GM19351 (cell line): ENCODE results near the gene MYOF.
"Not testable (repeated sequence)": the region's sequence is repeated elsewhere in the genome, so short reads cannot be mapped to it uniquely, and the experiment has no call there.

Source experiments
- ATAC-seq: cut with Tn5 transposase; IDR thresholded peaks from one replicate; pipeline ENCODE4 v1.9.1; 2021; ENCODE audit warnings: mild to moderate bottlenecking, moderate library complexity; ENCODE audit not compliant: unreplicated experiment

MYOF gene

GRCh38 chr10:93485690-93486089 is 3.6 kb upstream of the MYOF start:
- no peak for ATAC-seq

- no peak for ATAC-seq
Observed at GRCh38 chr10:93481637-93482144, 443 bp downstream of the MYOF start.

GRCh38 chr10:93478873-93479272 is 3.3 kb downstream of the MYOF start:
- no peak for ATAC-seq

GRCh38 chr10:93476756-93477155 is 5.4 kb downstream of the MYOF start:
- no peak for ATAC-seq

- no peak for ATAC-seq
Observed at GRCh38 chr10:93475871-93476270, 6.3 kb downstream of the MYOF start.

- ATAC-seq, result no peak
Observed at GRCh38 chr10:93475227-93475626, 6.9 kb downstream of the MYOF start.

DNA sequence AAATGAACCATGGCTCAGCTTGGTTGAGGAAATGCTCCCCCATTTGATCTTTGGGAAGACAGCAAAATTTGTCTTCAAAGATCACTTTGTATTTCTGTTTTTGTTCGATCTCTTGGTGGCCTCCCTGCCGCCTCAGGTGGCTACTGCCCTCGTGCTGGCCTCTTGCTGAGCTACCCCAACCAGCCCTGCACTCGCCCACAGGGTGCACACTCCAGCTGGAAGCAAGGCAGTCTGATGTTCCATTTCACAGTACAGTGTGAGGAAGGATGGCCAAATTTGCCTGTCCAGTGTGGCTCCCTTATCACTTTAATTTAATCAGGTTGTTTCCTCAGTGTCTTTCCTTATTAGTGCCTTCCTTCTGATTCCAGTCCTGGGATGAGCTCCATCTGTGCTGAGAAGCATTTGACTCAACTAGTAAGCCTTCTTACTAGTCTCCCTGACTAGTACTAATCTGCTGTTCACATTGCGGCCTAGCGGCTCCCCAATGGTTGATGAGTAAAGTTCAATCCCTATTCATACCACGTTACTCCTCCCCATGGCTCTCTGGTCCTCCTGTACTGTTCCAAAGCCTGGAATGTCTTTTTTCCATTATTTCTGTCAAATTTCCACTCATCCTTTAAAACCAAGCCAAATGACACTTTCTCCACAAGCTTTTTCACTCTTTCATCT is 8.2 kb downstream of the MYOF start:
- ATAC-seq, result no peak

- no peak for ATAC-seq
Observed at GRCh38 chr10:93473161-93473560, 9.0 kb downstream of the MYOF start.

DNA sequence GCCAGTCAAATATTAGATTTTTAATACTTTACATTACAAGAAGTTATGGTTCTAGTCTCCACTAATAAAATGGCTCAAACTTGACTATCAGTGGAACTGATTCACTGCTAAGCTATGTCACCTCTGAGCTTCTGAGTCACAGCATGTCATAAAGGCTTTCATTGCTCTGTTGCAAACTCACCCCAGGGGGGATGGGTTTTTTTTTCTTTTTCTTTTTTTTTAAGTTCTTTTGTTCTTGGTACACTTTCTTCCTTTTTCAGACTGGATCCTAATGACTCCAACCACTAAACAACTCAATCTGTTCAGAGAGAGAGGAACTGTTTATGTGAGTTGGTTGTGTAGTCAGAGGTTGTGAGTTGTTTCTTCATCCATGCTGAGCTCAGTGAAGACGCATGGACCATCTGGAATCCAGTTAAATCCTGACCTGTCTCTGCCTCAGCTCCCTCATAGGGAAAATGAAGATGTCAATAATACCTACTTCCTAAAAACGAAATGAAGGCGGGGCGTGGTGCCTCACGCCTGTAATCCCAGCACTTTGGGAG is 11.0 kb downstream of the MYOF start:
- no peak for ATAC-seq

GRCh38 chr10:93469454-93469853 is 12.7 kb downstream of the MYOF start:
- no peak for ATAC-seq

GRCh38 chr10:93468461-93469213 is 13.5 kb downstream of the MYOF start:
- ATAC-seq, result no peak

- ATAC-seq, result not testable (repeated sequence)
Observed at GRCh38 chr10:93467635-93468034, 14.5 kb downstream of the MYOF start.

DNA sequence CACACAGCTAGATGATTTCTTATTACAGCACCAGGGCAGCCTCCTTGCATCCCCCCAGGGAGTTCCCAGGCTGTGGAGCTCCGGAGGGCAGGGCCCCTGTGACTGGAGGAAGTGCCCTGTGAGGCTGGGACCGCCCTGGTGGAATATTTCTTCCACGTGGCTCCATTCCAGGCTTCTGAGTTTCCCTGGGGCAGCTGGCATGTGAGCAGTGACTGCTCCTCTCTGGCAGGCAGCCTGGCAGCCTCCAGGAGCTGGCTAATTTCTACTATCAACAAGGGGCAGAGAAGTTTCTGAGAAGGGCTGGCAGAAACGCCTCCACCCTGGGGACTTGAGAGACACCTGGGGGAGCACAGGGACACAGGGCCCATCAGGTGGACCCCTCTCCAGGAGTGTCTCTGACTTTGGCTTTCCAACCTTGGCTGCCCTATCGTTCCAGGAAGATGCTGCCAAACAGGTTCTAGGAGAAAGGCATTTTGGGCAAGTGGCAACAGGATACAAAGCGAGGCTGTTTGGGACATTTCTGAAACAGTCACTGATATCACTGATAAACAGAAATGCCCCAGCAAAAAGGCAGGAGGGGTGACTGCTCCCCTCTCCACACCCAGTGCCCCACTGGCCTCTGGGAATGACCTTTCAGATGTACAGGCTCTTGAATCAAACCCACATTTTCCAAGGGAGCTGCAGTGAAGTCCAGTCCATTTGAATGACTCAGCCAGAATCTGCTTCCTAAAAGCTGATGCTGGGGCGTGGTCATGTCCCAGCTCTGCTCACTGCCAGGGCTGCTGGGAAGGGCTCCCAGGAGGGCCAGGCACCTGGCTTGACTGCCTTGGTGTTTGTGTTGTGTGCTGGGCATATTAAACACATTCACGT is 16.1 kb downstream of the MYOF start:
- ATAC-seq, result no peak

- no peak for ATAC-seq
Observed at GRCh38 chr10:93464776-93465388, 17.3 kb downstream of the MYOF start.

DNA sequence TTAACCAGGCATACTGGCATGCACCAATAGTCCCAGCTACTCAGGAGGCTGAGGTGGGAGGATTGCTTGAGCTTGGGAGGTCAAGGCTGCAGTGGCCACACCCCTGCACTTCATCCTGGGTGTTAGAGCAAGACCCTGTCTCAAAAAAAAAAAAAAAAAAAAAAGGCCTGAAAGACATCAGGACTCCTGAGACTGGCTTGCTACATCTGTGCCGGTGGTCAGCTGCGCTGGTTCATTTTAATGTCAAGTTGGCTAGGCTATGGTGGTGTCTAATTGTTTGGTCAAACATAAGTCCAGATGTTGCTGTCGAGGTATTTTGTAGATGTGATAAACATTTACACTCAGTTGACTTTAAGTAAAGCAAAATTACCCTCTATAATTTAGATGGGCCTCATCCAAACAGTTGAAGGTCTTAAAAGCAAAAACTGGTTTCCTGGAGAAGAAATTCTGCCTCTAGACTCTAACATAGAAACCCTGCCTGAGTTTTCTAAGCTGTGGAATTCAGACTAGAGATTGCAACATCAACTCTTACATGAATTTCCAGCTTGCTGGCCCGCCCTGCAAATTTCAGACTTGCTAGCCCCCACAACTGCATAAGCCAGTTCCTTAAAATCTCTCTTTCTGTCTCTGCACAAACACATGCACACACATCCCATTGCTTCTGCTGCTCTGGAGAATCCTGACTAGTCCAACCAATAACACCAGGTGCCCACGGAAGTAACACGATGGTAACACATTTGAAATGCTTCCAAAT is 18.2 kb downstream of the MYOF start:
- ATAC-seq, result no peak

DNA sequence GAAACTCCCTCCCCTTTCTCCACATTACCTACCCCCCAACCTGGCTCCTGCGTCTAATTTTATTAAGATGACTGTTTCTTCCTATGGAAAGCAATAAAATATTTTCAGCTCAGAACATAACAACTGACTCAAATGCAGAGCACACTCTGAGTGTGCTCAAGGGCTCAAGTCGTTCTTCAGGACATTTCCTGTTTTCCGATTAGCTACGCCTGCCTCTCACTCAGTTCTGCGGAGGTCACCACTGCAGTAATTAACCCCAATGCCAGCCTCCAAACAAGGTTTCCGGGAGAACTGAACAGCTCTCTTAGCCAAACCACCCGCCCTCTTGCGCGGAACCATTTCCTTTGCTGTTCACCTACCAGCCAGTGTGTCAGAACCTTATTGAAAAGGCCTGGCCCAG is 19.3 kb downstream of the MYOF start:
- ATAC-seq, result no peak

DNA sequence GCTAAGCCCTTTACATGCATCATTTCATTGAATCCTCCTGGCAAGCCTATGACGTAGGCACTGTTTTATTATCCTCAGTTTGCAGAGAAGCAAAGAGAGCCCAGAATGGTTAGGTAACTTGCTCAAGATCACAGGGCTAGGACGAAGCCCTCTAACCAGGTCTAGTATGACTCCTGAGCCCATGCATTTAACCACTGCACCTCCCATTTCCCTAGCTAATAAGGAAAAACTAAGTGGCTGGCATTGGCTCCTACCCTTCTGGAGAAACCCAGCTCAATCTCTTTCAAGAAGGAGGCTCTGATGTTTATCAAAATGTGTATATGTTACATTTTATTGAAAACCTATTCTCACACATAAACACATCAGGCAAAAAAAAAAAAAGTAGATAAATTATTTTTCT is 19.8 kb downstream of the MYOF start:
- ATAC-seq, result no peak

DNA sequence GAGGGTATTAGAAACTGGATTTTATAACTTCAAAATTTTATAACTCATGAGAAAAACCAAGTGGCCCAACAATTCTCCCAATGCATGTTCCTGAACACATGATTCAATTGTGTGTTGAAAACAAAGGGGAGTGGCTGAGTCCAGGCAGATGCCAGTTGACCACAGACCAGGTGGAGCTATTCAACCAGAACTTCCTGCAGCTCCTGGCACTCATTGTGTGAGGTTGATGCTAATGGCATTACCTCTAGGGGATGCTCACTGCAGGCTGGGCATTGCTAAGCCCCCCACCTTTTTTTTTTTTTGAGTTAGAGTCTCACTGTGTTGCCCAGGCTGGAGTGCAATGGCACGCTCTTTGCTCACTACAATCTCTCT is 20.3 kb downstream of the MYOF start:
- no peak for ATAC-seq

DNA sequence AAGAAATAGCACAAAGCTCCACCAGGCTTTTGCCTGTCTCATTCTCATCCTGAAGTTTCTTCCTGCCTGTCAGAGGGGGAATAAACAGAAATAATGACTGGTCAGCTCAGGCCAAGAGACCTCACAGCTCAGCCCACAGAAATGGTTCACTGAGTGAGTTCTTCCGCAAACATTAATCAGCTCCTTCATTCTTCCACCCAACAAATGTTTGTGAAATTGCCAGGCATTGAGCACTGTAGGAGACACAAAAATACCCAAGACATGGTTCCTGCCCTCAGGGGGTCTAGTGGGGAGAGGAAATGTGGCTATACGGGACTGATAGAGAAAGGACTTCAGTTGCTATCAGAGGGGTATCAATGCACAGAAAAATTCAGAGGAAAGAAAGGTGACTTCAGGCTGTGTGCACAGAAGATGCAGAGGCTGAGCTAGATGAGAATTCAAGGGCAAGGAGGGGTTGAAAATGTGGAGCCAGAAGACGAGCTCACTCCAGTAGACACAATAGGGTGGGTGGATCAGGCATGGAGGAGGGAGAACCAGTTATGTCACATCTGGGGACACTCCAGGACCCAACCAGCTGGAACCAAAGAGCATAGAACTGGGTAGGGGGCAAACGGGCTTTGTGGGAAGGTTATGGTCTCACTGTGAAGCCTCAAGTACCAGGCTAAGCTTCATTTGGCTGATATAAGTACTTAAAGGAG is 20.9 kb downstream of the MYOF start:
- no peak for ATAC-seq
